HepG2 (cell line): ENCODE measurements around the gene CD7. TPM values are rescaled to one million over a fixed set of nuclear protein-coding genes. Genes with fewer than 3 reads are reported as not detected.

Experiments
- ATAC-seq: fragments of 200-7000 bp; cut with Tn5 transposase; 3 replicates; pipeline ENCODE4 v1.9.1; 2020; ENCODE audit warnings: mild to moderate bottlenecking, moderate library complexity
- BruUV-seq: library from RNA; stranded (reverse); fragments of 400-500 nt; replicated peaks from 2 replicates; lab custom pipeline; 2021; lab: Mats Ljungman, UMichigan
- CTCF ChIA-PET: fragments of 300-600 bp; formaldehyde crosslinking; extraction: SDS; loops from one replicate; lab custom pipeline; 2021; ENCODE audit warnings: low total read pairs, inconsistent platforms, low intra/inter-chr PET ratio; lab: Yijun Ruan, JAX
- POLR2A ChIA-PET: fragments of 350-600 bp; sonication (Branson Sonifier 250); formaldehyde crosslinking; loops from one replicate; lab custom pipeline; 2020; ENCODE audit warnings: antibody characterized with exemption, inconsistent platforms; lab: Yijun Ruan, JAX
- DNase-seq: peaks from one replicate; pipeline ENCODE4 v3.0.0-alpha.2; 2015; ENCODE audit warnings: low spot score
- FAIRE-seq: peaks from 3 replicates; lab custom pipeline; 2011; peaks lifted over from hg19 to GRCh38; lab: Jason Lieb, UNC
- H2AFZ ChIP-seq: one replicate; pipeline ENCODE4 v1.6.1; 2011; ENCODE audit warnings: low read length, inconsistent platforms
- H3K27ac ChIP-seq: fragments of 300-600 bp; 3 replicates; pipeline ENCODE4 v1.8.0; 2011; ENCODE audit warnings: mixed run types, mild to moderate bottlenecking, mixed read lengths, low read length, inconsistent platforms; ENCODE audit not compliant: insufficient read depth; ENCODE audit errors: extremely low read length
- H3K27me3 ChIP-seq, 2 experiments: fragments of 200-600 bp in 1 of 2; 2 replicates in 1 of 2; 3 replicates in 1 of 2; pipeline versions ENCODE4 v1.6.0 to v1.8.0; 2011; ENCODE audit warnings: low read length in 2 of 2, mild to moderate bottlenecking in 2 of 2, moderate library complexity in 2 of 2, inconsistent platforms in 1 of 2; ENCODE audit not compliant: insufficient read depth in 2 of 2, control insufficient read depth in 1 of 2
- H3K36me3 ChIP-seq, 2 experiments: fragments of 200-600 bp in 1 of 2; replicated peaks in 1 of 2; 2 replicates in 1 of 2; 3 replicates in 1 of 2; pipeline versions ENCODE4 v1.5.1 to v1.8.0; 2011; ENCODE audit warnings: low read length in 2 of 2, inconsistent platforms in 1 of 2; ENCODE audit not compliant: insufficient read depth in 2 of 2, control insufficient read depth in 1 of 2
- H3K4me1 ChIP-seq: 2 replicates; pipeline ENCODE4 v1.5.1; 2012; ENCODE audit warnings: low read length, inconsistent platforms; ENCODE audit not compliant: insufficient read depth
- H3K4me2 ChIP-seq: 2 replicates; pipeline ENCODE4 v1.6.0; 2011; ENCODE audit warnings: low read depth, low read length, inconsistent platforms
- H3K4me3 ChIP-seq, 3 experiments: fragments of 200-600 bp in 1 of 3; sonication (generic), shearing (Covaris generic) in 1 of 3; replicated peaks in 1 of 3; 2 replicates each; pipeline ENCODE4 v1.5.1; 2011 to 2016; ENCODE audit warnings: low read length in 3 of 3, inconsistent platforms in 2 of 3, low read depth in 2 of 3, mild to moderate bottlenecking in 2 of 3, control low read depth in 1 of 3, mixed read lengths in 1 of 3; ENCODE audit not compliant: insufficient read depth in 1 of 3
- H3K79me2 ChIP-seq: one replicate; pipeline ENCODE4 v1.6.1; 2011; ENCODE audit warnings: low read length, inconsistent platforms; ENCODE audit not compliant: insufficient read depth
- H3K9ac ChIP-seq: 2 replicates; pipeline ENCODE4 v1.6.0; 2011; ENCODE audit warnings: mild to moderate bottlenecking, low read depth, low read length, inconsistent platforms; ENCODE audit not compliant: insufficient read depth
- H3K9me3 ChIP-seq: 2 replicates; pipeline ENCODE4 v1.5.1; 2012; ENCODE audit warnings: mild to moderate bottlenecking, low read length
- H4K20me1 ChIP-seq: 2 replicates; pipeline ENCODE4 v1.6.0; 2011; ENCODE audit warnings: inconsistent platforms, mild to moderate bottlenecking, low read length, moderate library complexity; ENCODE audit not compliant: insufficient read depth
- AGO1 ChIP-seq: fragments of 200-400 bp; formaldehyde crosslinking; IDR thresholded peaks from 2 replicates; pipeline ENCODE4 v1.6.1; 2017; ENCODE audit warnings: mild to moderate bottlenecking, low read depth, low read length, moderate library complexity; ENCODE audit not compliant: poor library complexity, severe bottlenecking
- ATF3 ChIP-seq: sonication (generic); formaldehyde crosslinking; IDR thresholded peaks from 2 replicates; pipeline ENCODE4 v1.4.0; 2020; ENCODE audit warnings: missing genetic modification reagents
- CREM ChIP-seq, 2 experiments: sonication (generic) in 1 of 2; formaldehyde crosslinking in 1 of 2; IDR thresholded peaks; 2 replicates each; pipeline versions ENCODE4 v1.4.0 to v1.6.1; 2016 to 2020; ENCODE audit warnings: antibody characterized with exemption in 1 of 2, mild to moderate bottlenecking in 1 of 2, missing genetic modification reagents in 1 of 2
- GABPB1 ChIP-seq: IDR thresholded peaks from 2 replicates; pipeline ENCODE4 v1.6.1; 2016; ENCODE audit warnings: mild to moderate bottlenecking, missing genetic modification reagents, moderate library complexity, missing compliant biosample characterization
- HNRNPL ChIP-seq: fragments of 200-400 bp; formaldehyde crosslinking; IDR thresholded peaks from 2 replicates; pipeline ENCODE4 v1.6.1; 2017; ENCODE audit warnings: mild to moderate bottlenecking, low read depth, low read length
- LBX2 ChIP-seq: sonication (generic); formaldehyde crosslinking; IDR thresholded peaks from 2 replicates; pipeline ENCODE4 v1.5.0; 2020; ENCODE audit warnings: missing genetic modification reagents, mild to moderate bottlenecking, borderline replicate concordance
- NFYC ChIP-seq: IDR thresholded peaks from 2 replicates; pipeline ENCODE4 v1.6.1; 2016; ENCODE audit warnings: missing genetic modification reagents, missing compliant biosample characterization
- TBX3 ChIP-seq: fragments of 450-650 bp; IDR thresholded peaks from 2 replicates; pipeline ENCODE4 v1.6.1; 2017; ENCODE audit warnings: antibody characterized with exemption, mild to moderate bottlenecking, inconsistent platforms, borderline replicate concordance
- ZNF234 ChIP-seq: sonication (generic); formaldehyde crosslinking; conservative IDR thresholded peaks from 2 replicates; pipeline ENCODE4 v1.5.1; 2020; ENCODE audit warnings: mild to moderate bottlenecking, missing genetic modification reagents
- ZNF460 ChIP-seq: sonication (generic); formaldehyde crosslinking; IDR thresholded peaks from 2 replicates; pipeline ENCODE4 v1.5.1; 2020; ENCODE audit warnings: missing genetic modification reagents, mild to moderate bottlenecking, borderline replicate concordance
- ZNF776 ChIP-seq: sonication (generic); formaldehyde crosslinking; IDR thresholded peaks from 2 replicates; pipeline ENCODE4 v1.4.0; 2020; ENCODE audit warnings: mild to moderate bottlenecking, missing genetic modification reagents
- ZNF83 ChIP-seq: sonication (generic); formaldehyde crosslinking; IDR thresholded peaks from 2 replicates; pipeline ENCODE4 v1.4.0; 2020; ENCODE audit warnings: missing genetic modification reagents, mild to moderate bottlenecking, borderline replicate concordance
- ZNF839 ChIP-seq: sonication (generic); formaldehyde crosslinking; IDR thresholded peaks from 2 replicates; pipeline ENCODE4 v1.4.0; 2020; ENCODE audit warnings: missing genetic modification reagents, mild to moderate bottlenecking, borderline replicate concordance
- WGBS: methylation state at CpG from one replicate; pipeline ENCODE4 v1.1.6; 2017; ENCODE audit warnings: low lambda C conversion rate; 5-methylcytosine and 5-hydroxymethylcytosine counted together
- in situ Hi-C: cut with HindIII; loops from 2 replicates; pipeline ENCODE4 v1.10.0; 2017; ENCODE audit warnings: low pct_unique_long_range_greater_than_20kb; ENCODE audit not compliant: extremely low pct_ligation_motif_present
- intact Hi-C: fragments of 100-400 bp; cut with micrococcal nuclease; formaldehyde crosslinking; loops from one replicate; pipeline ENCODE4 v1.10.0; 2022; ENCODE audit not compliant: unreplicated experiment
- polyA plus RNA-seq, 8 experiments: library from polyadenylated mRNA; depleted of rRNA in 3 of 8; stranded (reverse) in 7 of 8; unstranded in 1 of 8; fragments of >200 nt; fragmentation: Illumina TruSeq in 4 of 8; extraction: Trizol in 4 of 8; gene quantifications; 2 replicates each; pipeline versions ENCODE4 v1.2.1 to v1.2.3, GENCODE V29; 2011 to 2016; ENCODE audit warnings: low read depth in 4 of 8, missing spikeins in 1 of 8, mixed read lengths in 1 of 8; ENCODE audit not compliant: insufficient read depth in 1 of 8
- total RNA-seq, 5 experiments: library from RNA; depleted of rRNA; stranded (reverse); fragments of >200 nt; fragmentation: Illumina TruSeq; extraction: Trizol; gene quantifications; 2 replicates each; pipeline ENCODE4 v1.2.3, GENCODE V29; 2016; ENCODE audit warnings: low read depth in 1 of 5
- TF ChIP-seq, protein P1 (sequence below): sonication (generic); formaldehyde crosslinking; IDR thresholded peaks from 2 replicates; pipeline ENCODE4 v1.4.0; 2020; ENCODE audit warnings: low read depth, mild to moderate bottlenecking, missing genetic modification reagents
- TF ChIP-seq, protein P2 (sequence below): sonication (generic); formaldehyde crosslinking; IDR thresholded peaks from 2 replicates; pipeline ENCODE4 v1.4.0; 2020; ENCODE audit warnings: mild to moderate bottlenecking, missing genetic modification reagents
- TF ChIP-seq, protein P3 (sequence below): sonication (generic); formaldehyde crosslinking; IDR thresholded peaks from 2 replicates; pipeline ENCODE4 v1.9.0; 2022; ENCODE audit warnings: missing genetic modification reagents, mild to moderate bottlenecking, borderline replicate concordance

The CD7 gene
- total and polyA plus RNA-seq, 2 of the 13 experiments (the other 11 are each of a cell fraction or from before 2014, with no cell fraction given): 67.6 to 76.4 TPM

DNA sequence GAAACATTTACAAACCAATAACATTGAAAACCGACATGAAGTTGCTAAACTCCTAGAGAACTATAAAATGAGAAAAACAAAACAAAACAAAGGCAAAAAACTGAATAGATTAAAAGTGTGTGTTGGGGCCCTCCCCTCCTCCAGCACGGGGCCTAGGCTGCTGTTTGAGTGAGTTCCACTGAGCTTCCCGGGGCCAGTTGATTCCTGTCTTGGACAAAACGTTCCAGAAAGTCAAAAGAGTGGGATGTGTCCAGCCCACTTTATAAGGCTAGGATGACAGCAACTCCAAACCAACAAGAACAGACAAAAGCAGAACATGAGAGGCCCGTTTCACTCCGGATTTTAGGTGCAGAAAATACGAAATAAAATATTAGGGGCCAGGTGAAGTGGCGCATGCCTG, 32.3 kb downstream of the CD7 start (continued):
- no peak for TF ChIP-seq CREM (IDR thresholded peaks at IDR 0.05)
- TF ChIP-seq CREM (CRISPR knock-in tag; IDR thresholded peaks at IDR 0.05): no peak
- no peak for TF ChIP-seq ZNF234 (CRISPR knock-in tag)
- TF ChIP-seq, protein P1, sequence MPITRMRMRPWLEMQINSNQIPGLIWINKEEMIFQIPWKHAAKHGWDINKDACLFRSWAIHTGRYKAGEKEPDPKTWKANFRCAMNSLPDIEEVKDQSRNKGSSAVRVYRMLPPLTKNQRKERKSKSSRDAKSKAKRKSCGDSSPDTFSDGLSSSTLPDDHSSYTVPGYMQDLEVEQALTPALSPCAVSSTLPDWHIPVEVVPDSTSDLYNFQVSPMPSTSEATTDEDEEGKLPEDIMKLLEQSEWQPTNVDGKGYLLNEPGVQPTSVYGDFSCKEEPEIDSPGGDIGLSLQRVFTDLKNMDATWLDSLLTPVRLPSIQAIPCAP: no peak

GRCh38 chr17:82283208-82283749, 34.1 kb downstream of the CD7 start:
- in situ Hi-C loops (no loop called here), intact Hi-C loops (no loop called here)
- Histone ChIP-seq H3K79me2 (no peaks in the 10 kb centered on the region), H3K4me2 (peak overlapping the region; percentile 54), H3K4me3 (peak overlapping the region in 1 of 3 experiments; percentile 47; a peak in 1 of 6 replicates), H3K27me3 (peaks cover 2 to 14% of the 10 kb centered on the region in 2 experiments; a peak in 4 of 5 replicates), H3K9ac (no peak overlapping the region), H3K36me3 (no peaks in the 10 kb centered on the region), H3K4me1 (peaks cover 66% of the 10 kb centered on the region), H3K9me3 (no peaks in the 10 kb centered on the region), H2AFZ (no peak overlapping the region), H4K20me1 (no peaks in the 10 kb centered on the region), H3K27ac (no peak overlapping the region)
- 22% methylated on average over 7 of the region's 13 CpGs for WGBS
- POLR2A ChIA-PET: interaction anchor here (0.8 to 4.4 kb wide), 8 partner anchors 9 to 44 kb away, joined by 3 to 46 read pairs (median 8); partner anchors contain the start of genes CD7 and CSNK1D
- ATAC-seq: peak; percentile 33
- CTCF ChIA-PET: no interaction called here
- FAIRE-seq: no peak
- no peak for DNase-seq
- BruUV-seq: no TSS peak
- TF ChIP-seq ATF3 (CRISPR knock-in tag): peak; percentile 39; the same call in 1 of the 2 replicates
- TF ChIP-seq AGO1: peak; percentile 35
- 0 out of 2 replicates have a peak, but pooled peaks have one; percentile 37 for TF ChIP-seq ZNF460 (CRISPR knock-in tag)
- TF ChIP-seq, protein P2, sequence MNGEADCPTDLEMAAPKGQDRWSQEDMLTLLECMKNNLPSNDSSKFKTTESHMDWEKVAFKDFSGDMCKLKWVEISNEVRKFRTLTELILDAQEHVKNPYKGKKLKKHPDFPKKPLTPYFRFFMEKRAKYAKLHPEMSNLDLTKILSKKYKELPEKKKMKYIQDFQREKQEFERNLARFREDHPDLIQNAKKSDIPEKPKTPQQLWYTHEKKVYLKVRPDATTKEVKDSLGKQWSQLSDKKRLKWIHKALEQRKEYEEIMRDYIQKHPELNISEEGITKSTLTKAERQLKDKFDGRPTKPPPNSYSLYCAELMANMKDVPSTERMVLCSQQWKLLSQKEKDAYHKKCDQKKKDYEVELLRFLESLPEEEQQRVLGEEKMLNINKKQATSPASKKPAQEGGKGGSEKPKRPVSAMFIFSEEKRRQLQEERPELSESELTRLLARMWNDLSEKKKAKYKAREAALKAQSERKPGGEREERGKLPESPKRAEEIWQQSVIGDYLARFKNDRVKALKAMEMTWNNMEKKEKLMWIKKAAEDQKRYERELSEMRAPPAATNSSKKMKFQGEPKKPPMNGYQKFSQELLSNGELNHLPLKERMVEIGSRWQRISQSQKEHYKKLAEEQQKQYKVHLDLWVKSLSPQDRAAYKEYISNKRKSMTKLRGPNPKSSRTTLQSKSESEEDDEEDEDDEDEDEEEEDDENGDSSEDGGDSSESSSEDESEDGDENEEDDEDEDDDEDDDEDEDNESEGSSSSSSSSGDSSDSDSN: peak; percentile 30; the same call in 1 of the 2 replicates
- 0 out of 2 replicates have a peak, but pooled peaks have one; percentile 62 for TF ChIP-seq ZNF83 (CRISPR knock-in tag)
- peak; percentile 27; the same call in 1 of the 2 replicates for TF ChIP-seq GABPB1 (CRISPR knock-in tag)
- TF ChIP-seq ZNF776: 0 out of 2 replicates have a peak, but pooled peaks have one; percentile 27
- peak; percentile 10; the same call in 1 of the 2 replicates for TF ChIP-seq ZNF839 (CRISPR knock-in tag)
- peak; percentile 85 for TF ChIP-seq HNRNPL
- TF ChIP-seq LBX2 (CRISPR knock-in tag): no peak
- TF ChIP-seq, protein P3, sequence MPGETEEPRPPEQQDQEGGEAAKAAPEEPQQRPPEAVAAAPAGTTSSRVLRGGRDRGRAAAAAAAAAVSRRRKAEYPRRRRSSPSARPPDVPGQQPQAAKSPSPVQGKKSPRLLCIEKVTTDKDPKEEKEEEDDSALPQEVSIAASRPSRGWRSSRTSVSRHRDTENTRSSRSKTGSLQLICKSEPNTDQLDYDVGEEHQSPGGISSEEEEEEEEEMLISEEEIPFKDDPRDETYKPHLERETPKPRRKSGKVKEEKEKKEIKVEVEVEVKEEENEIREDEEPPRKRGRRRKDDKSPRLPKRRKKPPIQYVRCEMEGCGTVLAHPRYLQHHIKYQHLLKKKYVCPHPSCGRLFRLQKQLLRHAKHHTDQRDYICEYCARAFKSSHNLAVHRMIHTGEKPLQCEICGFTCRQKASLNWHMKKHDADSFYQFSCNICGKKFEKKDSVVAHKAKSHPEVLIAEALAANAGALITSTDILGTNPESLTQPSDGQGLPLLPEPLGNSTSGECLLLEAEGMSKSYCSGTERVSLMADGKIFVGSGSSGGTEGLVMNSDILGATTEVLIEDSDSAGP (CRISPR knock-in tag): peak; percentile 59; the same call in 1 of the 2 replicates
- peak; percentile 9; the same call in 1 of the 2 replicates for TF ChIP-seq TBX3
- TF ChIP-seq NFYC: no peak
